ENCODE measurements around the gene SORBS1. TPM values are rescaled to one million over a fixed set of nuclear protein-coding genes. Genes with fewer than 3 reads are reported as not detected.

Gene SORBS1
- total and polyA plus RNA-seq, 9 of the 15 experiments (the other 6 are each of a cell fraction or from before 2014, with no cell fraction given), result 2.0 to 13.3 (median 6.5) TPM

- TF ChIP-seq RNF219 (CRISPR knock-in tag; IDR thresholded peaks at IDR 0.05), result no peak
- TF ChIP-seq CREM (IDR thresholded peaks at IDR 0.05; ENCODE audit: low read depth), result peak; percentile 62; the same call in 1 of the 2 replicates
- TF ChIP-seq FOXM1 (IDR thresholded peaks at IDR 0.05; ENCODE audit: low read depth), result 0 out of 2 replicates have a peak, but pooled peaks have one; percentile 24
- TF ChIP-seq FOXM1 (CRISPR knock-in tag; IDR thresholded peaks at IDR 0.05; ENCODE audit: low read depth), result no peak
- no peak for TF ChIP-seq ZNF655 (CRISPR knock-in tag; IDR thresholded peaks at IDR 0.05)
- TF ChIP-seq ESRRA (IDR thresholded peaks at IDR 0.05; ENCODE audit: borderline replicate concordance, low read depth), result peak; percentile 58
- peak; percentile 71 for TF ChIP-seq RB1 (IDR thresholded peaks at IDR 0.05; ENCODE audit: low read depth)
- TF ChIP-seq MAFF (IDR thresholded peaks at IDR 0.05; ENCODE audit: low read length), result no peak
- TF ChIP-seq ATF7 (IDR thresholded peaks at IDR 0.05), result peak; percentile 62; the same call in 1 of the 2 replicates
- TF ChIP-seq RUNX1 (IDR thresholded peaks at IDR 0.05; ENCODE audit: low read depth), result no peak
- TF ChIP-seq RCOR1 (IDR thresholded peaks at IDR 0.05; ENCODE audit: borderline replicate concordance in 1 of 2, low read depth in 2 of 2, low read length in 2 of 2), result peak; percentile 32 to 92; a peak in 3 of 4 replicates
- no peak for TF ChIP-seq ZNF277 (CRISPR knock-in tag; IDR thresholded peaks at IDR 0.05; ENCODE audit: borderline replicate concordance)
- TF ChIP-seq MCM3 (IDR thresholded peaks at IDR 0.05), result no peak
- TF ChIP-seq CC2D1A (IDR thresholded peaks at IDR 0.05), result peak; percentile 20; the same call in 1 of the 2 replicates
- TF ChIP-seq COPS2 (conservative IDR thresholded peaks at IDR 0.05), result no peak
- TF ChIP-seq ZNF253 (CRISPR knock-in tag; conservative IDR thresholded peaks at IDR 0.05), result no peak
- TF ChIP-seq, protein P1, sequence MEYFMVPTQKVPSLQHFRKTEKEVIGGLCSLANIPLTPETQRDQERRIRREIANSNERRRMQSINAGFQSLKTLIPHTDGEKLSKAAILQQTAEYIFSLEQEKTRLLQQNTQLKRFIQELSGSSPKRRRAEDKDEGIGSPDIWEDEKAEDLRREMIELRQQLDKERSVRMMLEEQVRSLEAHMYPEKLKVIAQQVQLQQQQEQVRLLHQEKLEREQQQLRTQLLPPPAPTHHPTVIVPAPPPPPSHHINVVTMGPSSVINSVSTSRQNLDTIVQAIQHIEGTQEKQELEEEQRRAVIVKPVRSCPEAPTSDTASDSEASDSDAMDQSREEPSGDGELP (CRISPR knock-in tag; IDR thresholded peaks at IDR 0.05; ENCODE audit: borderline replicate concordance), result peak; percentile 87
- TF ChIP-seq MTF1 (CRISPR knock-in tag; IDR thresholded peaks at IDR 0.05; ENCODE audit: borderline replicate concordance), result no peak
- TF ChIP-seq NCOA4 (IDR thresholded peaks at IDR 0.05; ENCODE audit: partially characterized antibody), result no peak
- TF ChIP-seq NKRF (IDR thresholded peaks at IDR 0.05; ENCODE audit: borderline replicate concordance), result peak; percentile 45; the same call in 1 of the 2 replicates
- peak; percentile 80 for TF ChIP-seq PHF20 (IDR thresholded peaks at IDR 0.05; ENCODE audit: partially characterized antibody)
- no peak for TF ChIP-seq SRSF7 (optimal IDR thresholded peaks at IDR 0.05; ENCODE audit: low read depth, low read length)
These were observed at the start of gene SORBS1 (continued) for GRCh38 chr10:95561177-95561863.
